H1 (cell line): ENCODE results near the gene VWA3B. TPM values are rescaled to one million over a fixed set of nuclear protein-coding genes. Genes with fewer than 3 reads are reported as not detected.

ENCODE experiments used
- CTCF ChIA-PET: fragments of 300-600 bp; sonication (Branson Sonifier 250); formaldehyde crosslinking; loops from one replicate; lab custom pipeline; 2021; ENCODE audit not compliant: partially characterized antibody; lab: Charles Lee
- POLR2A ChIA-PET: fragments of 300-600 bp; sonication (Branson Sonifier 250); formaldehyde crosslinking; loops from one replicate; lab custom pipeline; 2021; ENCODE audit warnings: inconsistent platforms; ENCODE audit not compliant: partially characterized antibody; lab: Charles Lee
- DNase-seq, 2 experiments: peaks; one replicate each; pipeline versions ENCODE4 v3.0.0 to v3.0.0-alpha.2; 2010 to 2022; ENCODE audit warnings: low spot score in 2 of 2, low read depth in 1 of 2, mixed read lengths in 1 of 2
- FAIRE-seq: peaks from 2 replicates; lab custom pipeline; 2011; peaks lifted over from hg19 to GRCh38; lab: Jason Lieb, UNC
- H2AFZ ChIP-seq: 2 replicates; pipeline ENCODE4 v1.8.1; 2012; ENCODE audit warnings: low read length, inconsistent platforms
- H2AK5ac ChIP-seq: 2 replicates; pipeline ENCODE4 v1.6.1; 2013; ENCODE audit warnings: low read depth, low read length
- H2BK120ac ChIP-seq: replicated peaks from 2 replicates; pipeline ENCODE3; 2013; ENCODE audit warnings: low read depth, low read length, inconsistent platforms
- H2BK12ac ChIP-seq: 2 replicates; pipeline ENCODE4 v1.6.1; 2013; ENCODE audit warnings: low read depth, low read length
- H2BK15ac ChIP-seq: 2 replicates; pipeline ENCODE4 v1.6.1; 2013; ENCODE audit warnings: low read length
- H2BK20ac ChIP-seq: 2 replicates; pipeline ENCODE4 v1.6.1; 2013; ENCODE audit warnings: low read length
- H2BK5ac ChIP-seq: 2 replicates; pipeline ENCODE4 v1.6.1; 2013; ENCODE audit warnings: low read depth, low read length
- H3K14ac ChIP-seq: 2 replicates; pipeline ENCODE4 v1.6.1; 2013; ENCODE audit warnings: inconsistent platforms; ENCODE audit not compliant: insufficient read length
- H3K18ac ChIP-seq: 2 replicates; pipeline ENCODE4 v1.6.1; 2013; ENCODE audit warnings: low read length; ENCODE audit errors: extremely low read depth
- H3K23ac ChIP-seq: 2 replicates; pipeline ENCODE4 v1.6.1; 2013; ENCODE audit warnings: inconsistent platforms; ENCODE audit not compliant: insufficient read length
- H3K23me2 ChIP-seq: 2 replicates; pipeline ENCODE4 v1.6.1; 2013; ENCODE audit warnings: low read depth, low read length
- H3K27ac ChIP-seq: 2 replicates; pipeline ENCODE4 v1.6.1; 2011; ENCODE audit warnings: low read depth, low read length, inconsistent platforms
- H3K27me3 ChIP-seq, 4 experiments: replicated peaks in 1 of 4; 1 replicate in 1 of 4; 2 replicates in 3 of 4; pipeline versions ENCODE4 v1.6.1 to v1.8.1; 2011 to 2013; ENCODE audit warnings: low read length in 3 of 4, mild to moderate bottlenecking in 3 of 4, inconsistent platforms in 2 of 4, mixed read lengths in 2 of 4, moderate library complexity in 1 of 4; ENCODE audit not compliant: control insufficient read depth in 3 of 4, insufficient read depth in 3 of 4; ENCODE audit errors: extremely low read depth in 1 of 4
- H3K36me3 ChIP-seq, 4 experiments: 2 replicates each; pipeline versions ENCODE4 v1.6.1 to v1.8.1; 2011 to 2013; ENCODE audit warnings: mild to moderate bottlenecking in 4 of 4, low read length in 3 of 4, moderate library complexity in 2 of 4, control low read depth in 1 of 4, inconsistent platforms in 1 of 4; ENCODE audit not compliant: insufficient read depth in 4 of 4, control insufficient read depth in 2 of 4
- H3K4ac ChIP-seq: replicated peaks from 2 replicates; pipeline ENCODE3; 2013; ENCODE audit warnings: low read length, low read depth, mixed read lengths, inconsistent platforms; ENCODE audit not compliant: insufficient read length
- H3K4me1 ChIP-seq, 4 experiments: replicated peaks in 1 of 4; 1 replicate in 1 of 4; 2 replicates in 3 of 4; pipeline versions ENCODE4 v1.6.1 to v1.8.1; 2011 to 2013; ENCODE audit warnings: low read length in 3 of 4, inconsistent platforms in 2 of 4, mixed read lengths in 1 of 4; ENCODE audit not compliant: insufficient read depth in 4 of 4, control insufficient read depth in 3 of 4
- H3K4me2 ChIP-seq, 2 experiments: 2 replicates each; pipeline versions ENCODE4 v1.6.1 to v1.8.1; 2011 to 2013; ENCODE audit warnings: low read depth in 2 of 2, low read length in 2 of 2, control low read depth in 1 of 2, inconsistent platforms in 1 of 2, mild to moderate bottlenecking in 1 of 2; ENCODE audit not compliant: insufficient read depth in 1 of 2
- H3K4me3 ChIP-seq, 4 experiments: fragments of 200-600, 300-600 bp in 1 of 4; sonication (generic), shearing (Covaris generic), sonication (Bioruptor Twin) in 1 of 4; 2 replicates each; pipeline versions ENCODE4 v1.5.1 to v1.8.1; 2011 to 2016; ENCODE audit warnings: low read length in 4 of 4, low read depth in 3 of 4, control low read depth in 2 of 4, inconsistent platforms in 2 of 4, mild to moderate bottlenecking in 2 of 4, mixed read lengths in 1 of 4, moderate library complexity in 1 of 4; ENCODE audit not compliant: insufficient read depth in 2 of 4; ENCODE audit errors: extremely low read depth in 1 of 4
- H3K56ac ChIP-seq: replicated peaks from 2 replicates; pipeline ENCODE3; 2013; ENCODE audit warnings: low read depth, mild to moderate bottlenecking, mixed read lengths, low read length, inconsistent platforms; ENCODE audit not compliant: insufficient read length
- H3K79me1 ChIP-seq: 2 replicates; pipeline ENCODE4 v1.6.1; 2013; ENCODE audit warnings: low read depth, low read length, control low read depth
- H3K79me2 ChIP-seq, 2 experiments: 2 replicates each; pipeline versions ENCODE4 v1.6.1 to v1.8.1; 2012 to 2013; ENCODE audit warnings: low read length in 2 of 2, mild to moderate bottlenecking in 2 of 2, inconsistent platforms in 1 of 2; ENCODE audit not compliant: insufficient read depth in 2 of 2, control insufficient read depth in 1 of 2
- H3K9ac ChIP-seq, 4 experiments: replicated peaks in 1 of 4; 1 replicate in 1 of 4; 2 replicates in 3 of 4; pipeline versions ENCODE4 v1.6.1 to v1.8.1; 2011 to 2013; ENCODE audit warnings: low read depth in 3 of 4, low read length in 3 of 4, control low read depth in 2 of 4, mild to moderate bottlenecking in 2 of 4, moderate library complexity in 2 of 4, inconsistent platforms in 1 of 4; ENCODE audit errors: extremely low read depth in 1 of 4
- H3K9me3 ChIP-seq, 2 experiments: 2 replicates each; pipeline versions ENCODE4 v1.6.1 to v1.8.1; 2012 to 2013; ENCODE audit warnings: mild to moderate bottlenecking in 2 of 2, moderate library complexity in 2 of 2, control low read depth in 1 of 2, inconsistent platforms in 1 of 2, low read depth in 1 of 2, low read length in 1 of 2, mixed read lengths in 1 of 2; ENCODE audit not compliant: insufficient read depth in 2 of 2
- H4K20me1 ChIP-seq, 2 experiments: replicated peaks in 1 of 2; 2 replicates each; pipeline versions ENCODE3 to v1.8.1; 2011 to 2013; ENCODE audit warnings: inconsistent platforms in 2 of 2, low read length in 2 of 2, mild to moderate bottlenecking in 1 of 2; ENCODE audit not compliant: insufficient read depth in 2 of 2, control insufficient read depth in 1 of 2
- H4K5ac ChIP-seq: 2 replicates; pipeline ENCODE4 v1.6.1; 2013; ENCODE audit warnings: low read length, low read depth, mixed read lengths, inconsistent platforms; ENCODE audit not compliant: insufficient read length
- H4K8ac ChIP-seq: 2 replicates; pipeline ENCODE4 v1.8.0; 2013; ENCODE audit warnings: mild to moderate bottlenecking, moderate library complexity, low read length, inconsistent platforms; ENCODE audit not compliant: insufficient read depth; ENCODE audit errors: extremely low read depth
- H4K91ac ChIP-seq: replicated peaks from 2 replicates; pipeline ENCODE3; 2013; ENCODE audit warnings: low read length, mixed read lengths, inconsistent platforms; ENCODE audit not compliant: insufficient read length
- ASH2L ChIP-seq: fragments of 200-600, 300-600 bp; sonication (generic); IDR thresholded peaks from one replicate; pipeline ENCODE4 v1.7.1; 2017; ENCODE audit warnings: low read length
- BCL11A ChIP-seq, 2 experiments: IDR thresholded peaks; one replicate each; pipeline ENCODE4 v1.6.1; 2011; ENCODE audit warnings: low read depth in 2 of 2, low read length in 2 of 2, mild to moderate bottlenecking in 2 of 2
- CBX5 ChIP-seq: fragments of 300-800, 300-1000 bp; sonication (generic); IDR thresholded peaks from 2 replicates; pipeline ENCODE4 v1.7.1; 2016; ENCODE audit warnings: antibody characterized with exemption, low read length, low read depth
- CBX8 ChIP-seq: fragments of 300-800, 300-1000 bp; sonication (generic); IDR thresholded peaks from 2 replicates; pipeline ENCODE4 v1.7.1; 2016; ENCODE audit warnings: low read depth, low read length, borderline replicate concordance
- CREB1 ChIP-seq: IDR thresholded peaks from 2 replicates; pipeline ENCODE4 v1.6.1; 2012; ENCODE audit warnings: inconsistent platforms
- HDAC2 ChIP-seq, 2 experiments: fragments of 300-600 bp in 1 of 2; sonication (generic) in 1 of 2; IDR thresholded peaks; 2 replicates each; pipeline ENCODE4 v1.6.1; 2011 to 2012; ENCODE audit warnings: low read depth in 2 of 2, low read length in 2 of 2, mild to moderate bottlenecking in 2 of 2, moderate library complexity in 2 of 2, borderline replicate concordance in 1 of 2, inconsistent platforms in 1 of 2
- JUN ChIP-seq: IDR thresholded peaks from 2 replicates; pipeline ENCODE4 v1.6.1; 2011; ENCODE audit warnings: low read depth, mild to moderate bottlenecking, improper control_type of control experiment, low read length
- KDM4A ChIP-seq: IDR thresholded peaks from one replicate; pipeline ENCODE4 v1.7.1; 2012; ENCODE audit warnings: low read depth, mild to moderate bottlenecking, moderate library complexity, low read length, inconsistent platforms; ENCODE audit not compliant: severe bottlenecking
- SIRT6 ChIP-seq: IDR thresholded peaks from one replicate; pipeline ENCODE4 v1.7.1; 2012; ENCODE audit warnings: low read length, inconsistent platforms
- SIX5 ChIP-seq: IDR thresholded peaks from 2 replicates; pipeline ENCODE4 v1.6.1; 2011; ENCODE audit warnings: mild to moderate bottlenecking, low read depth, low read length
- SP1 ChIP-seq: IDR thresholded peaks from 2 replicates; pipeline ENCODE4 v1.6.1; 2011; ENCODE audit warnings: low read depth, low read length
- TAF1 ChIP-seq: IDR thresholded peaks from 2 replicates; pipeline ENCODE4 v1.6.1; 2011; ENCODE audit warnings: mild to moderate bottlenecking, low read depth, low read length
- YY1 ChIP-seq: IDR thresholded peaks from 2 replicates; pipeline ENCODE4 v1.6.1; 2011; ENCODE audit warnings: low read depth, mild to moderate bottlenecking, low read length
- WGBS, 2 experiments: shearing (Covaris generic) in 1 of 2; methylation state at CpG; one replicate each; pipeline versions ENCODE4 v1.1.6 to v1.1.7; 2013 to 2015; ENCODE audit warnings: low lambda C conversion rate in 2 of 2, mixed read lengths in 2 of 2, inconsistent platforms in 1 of 2, low coverage in 1 of 2, missing lambda C conversion rate in 1 of 2; ENCODE audit not compliant: insufficient replicate concordance in 2 of 2, insufficient coverage in 1 of 2, insufficient read length in 1 of 2; ENCODE audit errors: extremely low coverage in 1 of 2, missing lambda C conversion rate in 1 of 2; 5-methylcytosine and 5-hydroxymethylcytosine counted together
- polyA plus RNA-seq, 7 experiments: library from polyadenylated mRNA; depleted of rRNA in 3 of 7; stranded (reverse) in 5 of 7; unstranded in 2 of 7; fragments of >200 nt in 5 of 7; fragments of 200-250 nt in 2 of 7; gene quantifications; 1 replicate in 5 of 7; 2 replicates in 1 of 7; 4 replicates in 1 of 7; pipeline versions ENCODE4 v1.2.1 to v1.2.3, GENCODE V29; 2011 to 2013; ENCODE audit warnings: missing spikeins in 2 of 7, mixed read lengths in 2 of 7
- total RNA-seq: library from RNA; stranded (reverse); fragmentation: NEBNext Ultra II Directional; extraction: Animal tissue kit (Norgen Biotek cat#: 25700); gene quantifications from 2 replicates; pipeline ENCODE4 v1.2.1, GENCODE V29; 2021

Gene VWA3B
- total and polyA plus RNA-seq, 2 of the 8 experiments (the other 6 are each of a cell fraction or from before 2014, with no cell fraction given), result not detected

DNA sequence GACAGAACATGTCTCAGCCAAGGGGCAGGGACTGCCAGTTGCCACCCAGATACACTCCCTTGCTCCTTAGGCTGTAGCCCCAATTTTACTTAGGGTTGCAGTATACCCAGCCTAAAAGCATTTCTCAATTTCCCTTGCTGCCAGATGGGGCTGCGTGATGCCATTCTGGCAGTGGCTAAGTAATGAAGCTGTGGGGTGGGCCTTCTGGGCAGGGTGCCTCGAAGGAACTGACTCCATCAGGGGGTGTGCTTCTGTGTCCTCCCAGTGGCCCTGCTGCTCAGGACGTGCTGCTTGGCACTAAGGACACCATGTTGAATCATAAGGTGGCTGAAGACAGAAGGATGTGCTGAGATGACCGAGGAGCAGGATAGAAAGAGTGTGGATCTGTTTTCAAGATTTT lies 74.2 kb downstream of the VWA3B start:
- no peaks in the 10 kb centered on the region for H3K27me3 ChIP-seq
- TF ChIP-seq KDM4A, result no peak
- no peak for TF ChIP-seq SP1
- TF ChIP-seq HDAC2 (IDR thresholded peaks at IDR 0.05; ENCODE audit: borderline replicate concordance in 1 of 2, low read depth in 2 of 2, low read length in 2 of 2), result no peak
- TF ChIP-seq CBX5, result no peak
- TF ChIP-seq BCL11A (IDR thresholded peaks at IDR 0.05; ENCODE audit: low read depth in 2 of 2, low read length in 2 of 2), result no peak
- TF ChIP-seq JUN, result no peak
- no peak for TF ChIP-seq CBX8
- no peak for TF ChIP-seq YY1
- TF ChIP-seq TAF1, result no peak
- no peak for TF ChIP-seq SIX5
- no peak for TF ChIP-seq ASH2L
- no peak for TF ChIP-seq CREB1
- TF ChIP-seq SIRT6, result no peak
- DNase-seq, result no peak
- H3K9me3 ChIP-seq, result no peaks in the 10 kb centered on the region
- H3K23ac ChIP-seq, result no peak overlapping the region
- no peak overlapping the region for H3K56ac ChIP-seq
- CTCF ChIA-PET, result interaction anchor here (0.6 to 1.5 kb wide), 3 partner anchors 10 to 615 kb away, joined by 3 to 5 read pairs (median 3); no protein-coding TSS in a partner anchor
- no peaks in the 10 kb centered on the region for H3K79me1 ChIP-seq
- H2BK12ac ChIP-seq, result no peak overlapping the region
- H3K23me2 ChIP-seq, result no peaks in the 10 kb centered on the region
- no peak overlapping the region for H2BK15ac ChIP-seq
- POLR2A ChIA-PET, result no interaction called here
- FAIRE-seq, result no peak
- 82% methylated on average over 4 of the region's 4 CpGs; no CpG with 5 or more reads in 1 of the 2 experiments for WGBS, 2 experiments
- no peak overlapping the region for H3K14ac ChIP-seq
- no peak overlapping the region for H2BK120ac ChIP-seq
- H3K79me2 ChIP-seq, result no peaks in the 10 kb centered on the region
- no peak overlapping the region for H4K5ac ChIP-seq
- H3K36me3 ChIP-seq, result no peaks in the 10 kb centered on the region
- H2AK5ac ChIP-seq, result no peak overlapping the region
- H3K4me2 ChIP-seq, result no peak overlapping the region
- H3K4me1 ChIP-seq, result no peaks in the 10 kb centered on the region
- H4K91ac ChIP-seq, result no peak overlapping the region
- H3K27ac ChIP-seq, result no peak overlapping the region
- H3K9ac ChIP-seq, result no peak overlapping the region
- H2BK20ac ChIP-seq, result no peak overlapping the region
- no peak overlapping the region for H2BK5ac ChIP-seq
- no peak overlapping the region for H3K18ac ChIP-seq
- no peak overlapping the region for H2AFZ ChIP-seq
- no peak overlapping the region for H3K4me3 ChIP-seq
- H3K4ac ChIP-seq, result no peak overlapping the region
- no peaks in the 10 kb centered on the region for H4K20me1 ChIP-seq
- H4K8ac ChIP-seq, result no peak overlapping the region
